Measurements from ENCODE around the gene IRGC.

GRCh38 chr19:43725468-43725867 is 9.6 kb downstream of the IRGC start:
- TF ChIP-seq YY1 (IDR thresholded peaks at IDR 0.05; ENCODE audit: low read depth) (no peak), NFIC (IDR thresholded peaks at IDR 0.05) (no peak), CREB1 (IDR thresholded peaks at IDR 0.05; ENCODE audit: low read depth) (no peak), ZBTB7A (IDR thresholded peaks at IDR 0.05; ENCODE audit: low read depth) (no peak), EP300 (IDR thresholded peaks at IDR 0.05; ENCODE audit: borderline replicate concordance) (no peak), TAF1 (IDR thresholded peaks at IDR 0.05; ENCODE audit: low read depth) (no peak), RAD21 (IDR thresholded peaks at IDR 0.05; ENCODE audit: low read depth) (no peak)
